LNCaP clone FGC (cell line): ENCODE data around the gene OGT.
"Not testable (repeated sequence)": the region's sequence is repeated elsewhere in the genome, so short reads cannot be mapped to it uniquely, and the experiment has no call there.

Experiments
- DNase-seq: peaks from one replicate; pipeline ENCODE4 v3.0.0-alpha.2; 2011; ENCODE audit warnings: low read depth
- H3K4me3 ChIP-seq: 2 replicates; pipeline ENCODE4 v1.5.1; 2011; ENCODE audit warnings: mild to moderate bottlenecking, low read depth, low read length, control low read depth
- TF ChIP-seq, protein P1 (sequence below): IDR thresholded peaks from 2 replicates; pipeline ENCODE4 v1.5.1; 2012; ENCODE audit warnings: mild to moderate bottlenecking; ENCODE audit not compliant: control insufficient read depth, insufficient read depth; ENCODE audit errors: extremely low read depth

The OGT gene

DNA sequence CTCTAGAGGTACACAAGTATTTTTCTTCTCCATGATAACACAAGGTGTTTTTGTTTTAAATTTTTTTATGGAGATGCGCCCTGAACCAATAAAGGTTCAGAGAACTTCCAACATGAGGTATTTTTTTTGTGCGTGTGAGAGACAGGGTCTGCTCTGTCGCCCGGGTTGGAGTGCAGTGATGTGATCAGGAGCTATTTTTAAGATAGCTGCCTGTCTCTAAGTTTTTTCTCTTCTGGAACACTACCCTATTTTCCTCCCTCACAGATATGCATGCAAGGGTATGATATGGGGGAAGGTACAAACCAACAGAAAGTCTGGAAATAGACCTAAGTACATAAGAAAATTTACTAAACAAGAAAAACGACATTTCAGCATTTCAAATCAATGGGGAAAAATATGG lies 48.3 kb downstream of the OGT start:
- H3K4me3 ChIP-seq, result no peak overlapping the region
- TF ChIP-seq, protein P1, sequence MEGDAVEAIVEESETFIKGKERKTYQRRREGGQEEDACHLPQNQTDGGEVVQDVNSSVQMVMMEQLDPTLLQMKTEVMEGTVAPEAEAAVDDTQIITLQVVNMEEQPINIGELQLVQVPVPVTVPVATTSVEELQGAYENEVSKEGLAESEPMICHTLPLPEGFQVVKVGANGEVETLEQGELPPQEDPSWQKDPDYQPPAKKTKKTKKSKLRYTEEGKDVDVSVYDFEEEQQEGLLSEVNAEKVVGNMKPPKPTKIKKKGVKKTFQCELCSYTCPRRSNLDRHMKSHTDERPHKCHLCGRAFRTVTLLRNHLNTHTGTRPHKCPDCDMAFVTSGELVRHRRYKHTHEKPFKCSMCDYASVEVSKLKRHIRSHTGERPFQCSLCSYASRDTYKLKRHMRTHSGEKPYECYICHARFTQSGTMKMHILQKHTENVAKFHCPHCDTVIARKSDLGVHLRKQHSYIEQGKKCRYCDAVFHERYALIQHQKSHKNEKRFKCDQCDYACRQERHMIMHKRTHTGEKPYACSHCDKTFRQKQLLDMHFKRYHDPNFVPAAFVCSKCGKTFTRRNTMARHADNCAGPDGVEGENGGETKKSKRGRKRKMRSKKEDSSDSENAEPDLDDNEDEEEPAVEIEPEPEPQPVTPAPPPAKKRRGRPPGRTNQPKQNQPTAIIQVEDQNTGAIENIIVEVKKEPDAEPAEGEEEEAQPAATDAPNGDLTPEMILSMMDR, result no peak
- no peak for DNase-seq

DNA sequence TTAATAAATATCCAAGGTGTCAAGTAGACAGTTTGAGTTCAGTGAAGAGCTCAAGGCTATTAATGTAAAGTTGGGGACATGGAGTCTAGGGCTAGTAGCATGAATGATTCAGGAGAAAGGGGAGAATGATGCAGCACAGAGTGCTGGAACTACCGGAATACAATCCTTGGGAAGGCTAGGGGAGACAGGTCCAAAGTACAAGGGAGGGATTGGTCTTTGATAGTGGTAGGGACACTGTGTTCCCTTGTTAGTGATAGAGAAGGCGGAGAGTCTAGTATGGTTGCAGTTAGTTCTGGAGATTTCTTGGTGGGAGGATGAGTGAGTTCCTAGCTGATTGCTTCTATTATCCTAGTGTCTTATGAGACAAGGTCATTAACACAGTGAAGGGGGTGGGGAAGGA lies 54.0 kb downstream of the OGT start:
- no peak overlapping the region for H3K4me3 ChIP-seq
- no peak for DNase-seq
- TF ChIP-seq, protein P1, result no peak

DNA sequence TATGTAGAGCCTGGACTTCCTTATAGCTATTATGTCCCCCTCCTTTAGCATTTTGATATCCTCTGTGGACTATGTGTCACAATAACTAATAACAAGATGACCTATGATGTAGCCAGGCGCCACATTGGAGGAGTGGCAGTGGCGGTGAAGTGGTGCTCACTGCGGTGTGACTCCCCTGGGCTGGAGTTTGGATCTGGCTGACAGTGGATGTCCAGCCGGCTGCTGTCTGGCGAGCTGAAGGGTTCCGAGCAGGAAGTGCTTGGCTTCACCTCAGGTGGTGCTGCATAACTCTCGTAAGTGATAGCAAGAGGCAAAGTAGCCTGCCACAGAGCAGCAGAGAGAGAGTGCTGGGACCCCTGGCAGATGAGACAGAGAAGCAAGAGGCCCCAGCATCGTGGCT lies 60.3 kb downstream of the OGT start:
- not testable (repeated sequence) for DNase-seq, H3K4me3 ChIP-seq

DNA sequence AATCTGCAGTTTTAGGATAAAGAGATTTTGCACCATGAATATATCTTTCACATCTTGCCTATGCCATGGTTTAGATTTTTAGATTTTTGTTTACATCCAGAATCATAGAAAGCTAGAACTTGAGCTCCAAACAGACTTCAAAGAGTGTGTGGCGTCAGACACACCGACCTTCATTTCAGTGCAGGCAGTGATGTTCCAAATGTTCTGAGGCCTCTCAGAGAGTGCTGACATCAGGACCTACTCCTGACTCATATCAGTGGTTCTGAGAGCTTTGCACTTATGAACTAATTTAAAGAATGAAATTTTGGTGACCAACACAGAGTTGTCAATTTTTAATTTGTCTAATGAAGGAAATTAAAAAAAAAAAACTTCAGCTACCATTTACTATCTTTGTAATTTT lies 67.1 kb downstream of the OGT start:
- TF ChIP-seq, protein P1, result no peak
- H3K4me3 ChIP-seq, result no peak overlapping the region
- no peak for DNase-seq

DNA sequence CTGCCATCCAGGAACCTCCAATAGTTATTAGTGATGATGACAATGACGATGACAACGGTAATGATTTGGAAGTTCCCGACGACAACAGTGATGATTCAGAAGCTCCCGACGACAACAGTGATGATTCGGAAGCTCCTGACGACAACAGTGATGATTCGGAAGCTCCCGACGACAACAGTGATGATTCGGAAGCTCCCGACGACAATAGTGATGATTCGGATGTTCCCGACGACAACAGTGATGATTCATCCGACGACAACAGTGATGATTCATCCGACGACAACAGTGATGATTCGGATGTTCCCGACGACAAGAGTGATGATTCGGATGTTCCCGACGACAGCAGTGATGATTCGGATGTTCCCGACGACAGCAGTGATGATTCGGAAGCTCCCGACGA lies 70.7 kb downstream of the OGT start:
- TF ChIP-seq, protein P1, result no peak
- no peak for DNase-seq
- no peak overlapping the region for H3K4me3 ChIP-seq

DNA sequence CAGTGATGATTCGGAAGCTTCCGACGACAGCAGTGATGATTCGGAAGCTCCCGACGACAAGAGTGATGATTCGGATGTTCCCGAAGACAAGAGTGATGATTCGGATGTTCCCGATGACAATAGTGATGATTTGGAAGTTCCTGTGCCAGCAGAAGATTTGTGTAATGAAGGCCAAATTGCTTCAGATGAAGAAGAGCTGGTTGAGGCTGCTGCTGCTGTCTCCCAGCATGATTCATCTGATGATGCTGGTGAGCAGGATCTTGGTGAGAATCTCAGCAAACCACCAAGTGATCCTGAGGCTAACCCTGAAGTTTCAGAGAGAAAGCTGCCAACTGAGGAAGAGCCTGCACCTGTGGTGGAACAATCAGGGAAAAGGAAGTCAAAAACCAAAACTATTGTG lies 71.2 kb downstream of the OGT start:
- H3K4me3 ChIP-seq, result no peak overlapping the region
- no peak for DNase-seq
- TF ChIP-seq, protein P1, result no peak

DNA sequence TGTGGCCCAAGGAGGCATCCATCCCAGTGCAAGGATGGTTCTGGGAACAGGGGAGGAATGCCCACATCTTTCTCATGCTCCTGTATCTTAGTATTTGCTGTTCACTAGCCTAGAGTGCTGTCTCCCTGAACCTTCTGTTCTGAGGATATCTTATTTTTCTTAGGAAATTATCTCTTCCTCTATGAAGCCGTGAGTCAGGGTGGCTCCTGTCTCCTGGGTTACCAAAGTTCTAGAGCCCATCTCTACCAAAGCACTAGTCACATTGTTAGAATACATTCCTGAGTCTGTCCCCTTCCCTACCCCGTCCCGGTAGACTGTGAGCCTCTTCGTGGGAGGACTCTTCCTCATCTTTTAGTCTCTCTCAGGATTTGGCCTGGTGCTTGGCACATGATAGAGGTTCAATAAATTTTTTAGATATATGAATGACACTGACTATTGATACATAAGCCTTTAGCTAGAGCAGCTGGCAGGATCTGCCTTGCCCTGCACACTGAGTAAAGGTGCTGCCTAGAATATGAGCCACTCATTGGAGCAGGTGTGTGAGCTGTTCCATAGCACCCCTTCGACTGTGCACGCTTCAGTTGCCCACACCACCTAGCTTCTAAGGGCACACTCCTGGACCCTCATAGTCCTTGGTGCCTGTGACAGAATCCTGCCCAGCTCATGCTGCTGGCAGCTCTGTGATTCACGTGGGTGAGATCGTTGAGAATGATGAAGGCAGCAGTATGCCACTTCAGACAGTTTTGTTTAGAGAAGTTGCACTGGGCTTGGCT lies 72.1 kb downstream of the OGT start:
- TF ChIP-seq, protein P1, result no peak
- no peak overlapping the region for H3K4me3 ChIP-seq
- no peak for DNase-seq
